ENCODE measurements around the gene DCPS.

Gene DCPS

DNA sequence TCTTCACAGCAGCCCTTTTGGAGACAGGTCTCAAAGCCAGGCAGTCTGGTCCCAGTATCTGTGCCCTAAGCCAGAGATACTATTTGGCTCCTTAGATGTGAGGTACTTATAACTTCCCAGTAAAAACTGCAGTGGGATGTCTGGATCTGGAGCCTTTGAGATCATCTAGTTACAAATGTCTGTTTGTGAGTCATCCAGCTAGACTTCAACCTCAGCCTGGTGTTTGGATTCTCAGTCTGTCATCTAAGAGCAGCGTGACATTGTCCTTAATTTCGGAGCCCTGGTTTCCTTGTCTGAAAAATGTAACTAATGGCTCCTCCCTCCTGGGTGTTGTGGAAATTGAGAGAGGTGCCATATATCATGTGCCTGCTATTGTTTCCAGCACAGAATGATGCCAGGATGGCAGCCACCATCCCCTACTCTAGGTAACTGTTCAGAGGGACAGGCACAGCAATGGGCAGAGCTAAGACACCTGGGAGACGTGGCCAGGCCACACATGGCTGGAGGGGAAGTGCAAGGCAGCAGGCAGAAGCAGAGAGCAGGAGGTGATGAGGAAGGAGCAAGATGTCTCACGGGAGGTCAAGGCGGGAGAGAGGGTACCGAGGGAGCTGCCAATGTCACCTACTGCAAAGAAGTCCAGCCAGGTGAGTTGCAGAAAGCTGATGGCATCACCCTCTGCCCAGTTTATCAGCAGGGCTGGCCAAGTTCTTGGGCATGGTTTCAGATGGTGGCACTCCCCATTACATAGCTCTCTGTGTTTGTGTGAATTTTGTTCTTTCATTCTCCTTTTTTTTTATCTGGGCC lies 31.0 kb downstream of the DCPS start:
- Histone ChIP-seq H3K36me3 (ENCODE audit: control insufficient read depth, insufficient read depth, low read length) (peaks cover 2% of the 10 kb centered on the region), H3K4me1 (ENCODE audit: control insufficient read depth, insufficient read depth, low read length) (no peaks in the 10 kb centered on the region), H3K9ac (ENCODE audit: low read length) (no peak overlapping the region), H3K4me3 (ENCODE audit: low read length) (no peak overlapping the region), H3K27me3 (ENCODE audit: control insufficient read depth, insufficient read depth, low read length) (no peaks in the 10 kb centered on the region), H3K27ac (ENCODE audit: low read depth, low read length) (no peak overlapping the region)

DNA sequence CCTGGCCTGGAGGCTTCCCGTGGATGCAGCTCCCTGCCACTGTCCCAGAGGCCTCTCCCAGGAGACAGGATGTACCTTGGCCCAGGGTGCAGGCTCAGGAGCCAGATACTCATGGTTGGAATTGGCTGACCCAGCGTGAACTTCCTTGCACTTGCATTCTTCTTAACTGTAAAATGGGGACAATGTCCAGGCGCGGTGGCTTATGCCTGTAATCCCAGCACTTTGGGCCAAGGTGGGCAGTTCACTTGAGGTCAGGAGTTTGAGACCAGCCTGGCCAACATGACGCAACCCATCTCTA lies 31.6 kb downstream of the DCPS start:
- H3K9ac ChIP-seq (ENCODE audit: low read length), result no peak overlapping the region
- no peak overlapping the region for H3K27ac ChIP-seq (ENCODE audit: low read depth, low read length)
- peaks cover 2% of the 10 kb centered on the region for H3K36me3 ChIP-seq (ENCODE audit: control insufficient read depth, insufficient read depth, low read length)
- no peaks in the 10 kb centered on the region for H3K27me3 ChIP-seq (ENCODE audit: control insufficient read depth, insufficient read depth, low read length)
- H3K4me1 ChIP-seq (ENCODE audit: control insufficient read depth, insufficient read depth, low read length), result no peaks in the 10 kb centered on the region
- H3K4me3 ChIP-seq (ENCODE audit: low read length), result no peak overlapping the region

GRCh38 chr11:126336138-126336541 lies 32.3 kb downstream of the DCPS start:
- Histone ChIP-seq H3K9ac (ENCODE audit: low read length) (no peak overlapping the region), H3K27ac (ENCODE audit: low read depth, low read length) (no peak overlapping the region), H3K4me1 (ENCODE audit: control insufficient read depth, insufficient read depth, low read length) (no peaks in the 10 kb centered on the region), H3K4me3 (ENCODE audit: low read length) (no peak overlapping the region), H3K27me3 (ENCODE audit: control insufficient read depth, insufficient read depth, low read length) (no peaks in the 10 kb centered on the region), H3K36me3 (ENCODE audit: control insufficient read depth, insufficient read depth, low read length) (peaks cover 2% of the 10 kb centered on the region)

GRCh38 chr11:126336671-126337101 lies 32.8 kb downstream of the DCPS start:
- Histone ChIP-seq H3K27ac (ENCODE audit: low read depth, low read length) (no peak overlapping the region), H3K9ac (ENCODE audit: low read length) (no peak overlapping the region)

GRCh38 chr11:126337126-126337473 lies 33.2 kb downstream of the DCPS start:
- H3K9ac ChIP-seq (ENCODE audit: low read length), result no peak overlapping the region
- H3K4me1 ChIP-seq (ENCODE audit: control insufficient read depth, insufficient read depth, low read length), result no peaks in the 10 kb centered on the region
- H3K36me3 ChIP-seq (ENCODE audit: control insufficient read depth, insufficient read depth, low read length), result peaks cover 3% of the 10 kb centered on the region
- H3K27me3 ChIP-seq (ENCODE audit: control insufficient read depth, insufficient read depth, low read length), result no peaks in the 10 kb centered on the region
- no peak overlapping the region for H3K27ac ChIP-seq (ENCODE audit: low read depth, low read length)
- H3K4me3 ChIP-seq (ENCODE audit: low read length), result no peak overlapping the region

More at GRCh38 chr11:126336671-126337101, 32.8 kb downstream of the DCPS start:
- Histone ChIP-seq H3K27me3 (ENCODE audit: control insufficient read depth, insufficient read depth, low read length) (no peaks in the 10 kb centered on the region), H3K4me1 (ENCODE audit: control insufficient read depth, insufficient read depth, low read length) (no peaks in the 10 kb centered on the region), H3K36me3 (ENCODE audit: control insufficient read depth, insufficient read depth, low read length) (peaks cover 3% of the 10 kb centered on the region), H3K4me3 (ENCODE audit: low read length) (no peak overlapping the region)

- H3K27ac ChIP-seq (ENCODE audit: low read depth, low read length), result no peak overlapping the region
- H3K4me1 ChIP-seq (ENCODE audit: control insufficient read depth, insufficient read depth, low read length), result no peaks in the 10 kb centered on the region
- no peaks in the 10 kb centered on the region for H3K27me3 ChIP-seq (ENCODE audit: control insufficient read depth, insufficient read depth, low read length)
- peaks cover 3% of the 10 kb centered on the region for H3K36me3 ChIP-seq (ENCODE audit: control insufficient read depth, insufficient read depth, low read length)
- H3K4me3 ChIP-seq (ENCODE audit: low read length), result no peak overlapping the region
- H3K9ac ChIP-seq (ENCODE audit: low read length), result no peak overlapping the region
Measured at GRCh38 chr11:126337474-126338241, 33.8 kb downstream of the DCPS start.

GRCh38 chr11:126338346-126339055 lies 34.6 kb downstream of the DCPS start:
- Histone ChIP-seq H3K4me1 (ENCODE audit: control insufficient read depth, insufficient read depth, low read length) (no peaks in the 10 kb centered on the region), H3K27ac (ENCODE audit: low read depth, low read length) (no peak overlapping the region), H3K4me3 (ENCODE audit: low read length) (no peak overlapping the region), H3K9ac (ENCODE audit: low read length) (no peak overlapping the region), H3K27me3 (ENCODE audit: control insufficient read depth, insufficient read depth, low read length) (no peaks in the 10 kb centered on the region), H3K36me3 (ENCODE audit: control insufficient read depth, insufficient read depth, low read length) (peaks cover 3% of the 10 kb centered on the region)

- H3K9ac ChIP-seq (ENCODE audit: low read length), result no peak overlapping the region
- H3K36me3 ChIP-seq (ENCODE audit: control insufficient read depth, insufficient read depth, low read length), result peaks cover 3% of the 10 kb centered on the region
- H3K27ac ChIP-seq (ENCODE audit: low read depth, low read length), result no peak overlapping the region
- no peak overlapping the region for H3K4me3 ChIP-seq (ENCODE audit: low read length)
- no peaks in the 10 kb centered on the region for H3K4me1 ChIP-seq (ENCODE audit: control insufficient read depth, insufficient read depth, low read length)
- no peaks in the 10 kb centered on the region for H3K27me3 ChIP-seq (ENCODE audit: control insufficient read depth, insufficient read depth, low read length)
Measured at GRCh38 chr11:126339073-126339862, 35.4 kb downstream of the DCPS start.

GRCh38 chr11:126339863-126340434 lies 36.1 kb downstream of the DCPS start:
- peaks cover 3% of the 10 kb centered on the region for H3K36me3 ChIP-seq (ENCODE audit: control insufficient read depth, insufficient read depth, low read length)

DNA sequence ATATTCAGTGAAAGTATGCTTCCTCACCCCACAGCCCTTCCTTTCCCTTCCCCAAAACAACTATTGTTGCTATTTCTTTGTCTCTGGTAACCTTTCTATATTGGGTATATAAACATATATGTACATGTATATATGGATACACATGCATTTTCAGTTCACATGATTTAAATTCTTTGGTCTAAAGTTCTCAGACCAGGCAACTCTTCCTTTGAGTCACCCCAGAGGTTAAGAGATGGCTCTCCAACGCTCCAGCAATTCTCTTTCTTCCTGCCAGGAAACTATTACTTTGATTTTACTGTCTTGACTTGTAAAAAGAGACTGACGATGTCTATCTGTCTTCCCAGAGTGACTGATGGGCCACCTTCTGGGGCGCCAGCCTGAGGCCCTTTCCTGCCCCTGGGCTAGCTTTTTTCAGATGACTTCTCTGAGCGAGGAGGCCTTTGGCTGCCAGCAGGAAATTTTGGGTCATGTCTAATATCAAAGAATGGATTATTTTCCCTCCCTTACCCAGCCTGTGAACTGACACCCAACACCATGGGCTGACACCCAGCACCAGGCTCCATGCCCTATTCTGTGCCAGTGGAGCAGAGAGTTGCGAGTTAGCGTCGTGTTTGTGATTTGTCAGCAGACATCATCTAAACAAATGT lies 37.2 kb downstream of the DCPS start:
- no peak overlapping the region for H3K27ac ChIP-seq (ENCODE audit: low read depth, low read length)

More at GRCh38 chr11:126339863-126340434, 36.1 kb downstream of the DCPS start:
- H3K9ac ChIP-seq (ENCODE audit: low read length), result no peak overlapping the region
- H3K27me3 ChIP-seq (ENCODE audit: control insufficient read depth, insufficient read depth, low read length), result no peaks in the 10 kb centered on the region
- H3K4me3 ChIP-seq (ENCODE audit: low read length), result no peak overlapping the region
- no peaks in the 10 kb centered on the region for H3K4me1 ChIP-seq (ENCODE audit: control insufficient read depth, insufficient read depth, low read length)
- no peak overlapping the region for H3K27ac ChIP-seq (ENCODE audit: low read depth, low read length)

GRCh38 chr11:126341760-126342161 lies 37.9 kb downstream of the DCPS start:
- Histone ChIP-seq H3K9ac (ENCODE audit: low read length) (no peak overlapping the region), H3K4me1 (ENCODE audit: control insufficient read depth, insufficient read depth, low read length) (peaks cover 3% of the 10 kb centered on the region), H3K4me3 (ENCODE audit: low read length) (no peak overlapping the region), H3K27me3 (ENCODE audit: control insufficient read depth, insufficient read depth, low read length) (no peaks in the 10 kb centered on the region), H3K36me3 (ENCODE audit: control insufficient read depth, insufficient read depth, low read length) (peaks cover 3% of the 10 kb centered on the region), H3K27ac (ENCODE audit: low read depth, low read length) (no peak overlapping the region)

More for the DNA sequence above, 37.2 kb downstream of the DCPS start:
- no peak overlapping the region for H3K4me3 ChIP-seq (ENCODE audit: low read length)
- H3K4me1 ChIP-seq (ENCODE audit: control insufficient read depth, insufficient read depth, low read length), result no peaks in the 10 kb centered on the region
- H3K36me3 ChIP-seq (ENCODE audit: control insufficient read depth, insufficient read depth, low read length), result peaks cover 3% of the 10 kb centered on the region
- H3K9ac ChIP-seq (ENCODE audit: low read length), result no peak overlapping the region
- no peaks in the 10 kb centered on the region for H3K27me3 ChIP-seq (ENCODE audit: control insufficient read depth, insufficient read depth, low read length)
